Right lung (tissue), 5 donors: ENCODE data around the gene CEP85L. TPM values are rescaled to one million over a fixed set of nuclear protein-coding genes. Genes with fewer than 3 reads are reported as not detected.
A peak's percentile ranks its signal among the peaks of the same experiment; 100 is the strongest.

Source experiments
- DNase-seq, 2 donors: peaks; one replicate each; pipeline ENCODE4 v3.0.0-alpha.2; 2013
- polyA plus RNA-seq, 5 donors: library from polyadenylated mRNA; unstranded; fragments of 120-200 nt; gene quantifications; one replicate each; pipeline versions ENCODE4 v1.2.1 to v1.2.3, GENCODE V29; 2013; ENCODE audit warnings: inconsistent platforms in 1 of 5, low replicate concordance in 1 of 5; ENCODE audit not compliant: insufficient read length in 5 of 5, insufficient read depth in 1 of 5

Gene CEP85L
- polyA plus RNA-seq, 5 donors = 8.6 to 15.5 (median 11.9) TPM

DNA sequence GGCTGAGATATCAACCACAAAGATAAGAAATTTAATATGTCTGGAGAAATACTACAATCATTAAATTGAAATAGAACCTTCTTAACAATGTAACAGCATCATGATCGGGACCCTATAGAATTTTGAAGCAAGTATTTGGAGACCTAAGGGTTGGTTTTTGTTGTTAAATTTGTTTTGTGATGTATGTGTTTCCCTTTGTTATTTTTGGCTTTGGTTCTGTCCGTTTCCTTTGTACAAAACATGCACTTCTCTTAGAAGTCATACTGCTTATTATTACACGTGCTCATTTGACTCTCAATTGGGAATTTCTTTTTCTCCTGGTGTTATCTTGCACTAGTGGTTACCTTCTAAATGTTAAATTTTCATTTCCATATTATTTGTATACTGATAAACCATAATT lies 107.3 kb downstream of the CEP85L start:
- DNase-seq = no peak

DNA sequence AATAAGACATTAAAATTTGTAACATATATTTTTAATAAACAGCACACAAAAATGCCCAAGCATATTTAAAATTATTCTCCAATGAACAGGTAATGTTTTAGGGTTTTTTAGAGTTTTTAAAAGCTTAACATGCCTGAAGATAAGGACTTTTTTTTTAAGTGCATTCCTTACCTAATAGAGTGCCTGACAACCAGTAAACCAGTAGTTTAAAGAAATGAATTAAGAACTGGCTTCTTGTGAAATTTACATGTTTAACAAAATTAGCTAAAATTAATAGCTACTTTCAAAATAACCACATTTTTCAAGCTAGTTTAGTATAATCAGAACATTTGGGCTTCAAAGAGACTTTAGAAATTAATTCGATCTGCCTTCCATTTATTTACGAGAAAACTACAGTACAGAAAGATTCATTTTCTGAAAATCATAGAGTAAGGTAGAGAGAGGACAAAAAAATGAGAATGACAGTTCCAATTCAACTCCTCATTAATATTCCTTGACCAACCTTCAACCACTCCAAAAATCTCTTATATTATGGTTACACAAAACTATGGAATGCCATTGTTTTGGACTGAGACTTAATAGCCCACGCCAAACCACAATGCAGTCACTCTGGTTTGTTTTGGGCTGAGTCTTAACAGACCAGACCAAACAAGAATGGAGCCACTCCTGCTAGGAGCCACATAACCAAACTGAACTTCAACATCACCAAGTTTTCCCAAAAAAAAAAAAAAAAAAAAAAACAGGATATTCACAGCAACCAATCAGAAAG lies 109.0 kb downstream of the CEP85L start:
- DNase-seq = no peak

DNA sequence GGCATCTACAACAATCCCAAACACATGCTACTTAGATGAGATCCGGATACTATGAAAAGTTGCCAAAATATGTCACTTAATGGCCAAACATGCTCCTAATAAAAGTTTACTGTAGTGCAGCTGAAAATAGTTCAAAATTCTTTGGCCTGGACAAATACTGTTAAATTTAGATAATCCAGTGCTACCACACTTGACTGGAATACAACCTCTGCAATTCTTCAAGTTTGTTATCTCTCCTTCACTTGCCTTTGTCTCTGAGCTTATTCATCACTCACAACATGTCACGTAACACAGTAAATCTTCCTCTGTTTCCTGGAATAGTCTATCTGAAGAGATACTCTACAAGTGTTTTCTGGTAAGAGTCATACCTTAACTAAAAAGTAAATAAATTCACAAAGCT lies 113.8 kb downstream of the CEP85L start:
- DNase-seq = no peak

DNA sequence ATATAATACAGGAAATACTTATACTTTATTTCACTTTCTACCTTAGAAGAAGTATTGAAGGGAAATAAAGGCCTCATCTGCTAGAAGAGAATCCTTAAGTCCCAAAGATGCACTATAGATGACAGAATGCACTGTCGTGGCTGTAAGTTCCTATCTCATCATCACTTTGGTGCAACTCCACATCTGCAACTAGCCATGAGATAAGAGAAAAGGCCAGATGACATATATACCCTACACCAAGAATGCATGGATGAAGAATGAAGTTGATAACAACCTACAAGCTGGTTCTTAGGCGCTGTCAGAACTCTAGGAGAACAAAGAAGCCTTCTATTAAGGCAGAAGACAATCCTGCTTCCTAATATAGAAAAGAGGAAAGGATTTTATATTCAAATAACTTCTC lies 114.9 kb downstream of the CEP85L start:
- no peak for DNase-seq

DNA sequence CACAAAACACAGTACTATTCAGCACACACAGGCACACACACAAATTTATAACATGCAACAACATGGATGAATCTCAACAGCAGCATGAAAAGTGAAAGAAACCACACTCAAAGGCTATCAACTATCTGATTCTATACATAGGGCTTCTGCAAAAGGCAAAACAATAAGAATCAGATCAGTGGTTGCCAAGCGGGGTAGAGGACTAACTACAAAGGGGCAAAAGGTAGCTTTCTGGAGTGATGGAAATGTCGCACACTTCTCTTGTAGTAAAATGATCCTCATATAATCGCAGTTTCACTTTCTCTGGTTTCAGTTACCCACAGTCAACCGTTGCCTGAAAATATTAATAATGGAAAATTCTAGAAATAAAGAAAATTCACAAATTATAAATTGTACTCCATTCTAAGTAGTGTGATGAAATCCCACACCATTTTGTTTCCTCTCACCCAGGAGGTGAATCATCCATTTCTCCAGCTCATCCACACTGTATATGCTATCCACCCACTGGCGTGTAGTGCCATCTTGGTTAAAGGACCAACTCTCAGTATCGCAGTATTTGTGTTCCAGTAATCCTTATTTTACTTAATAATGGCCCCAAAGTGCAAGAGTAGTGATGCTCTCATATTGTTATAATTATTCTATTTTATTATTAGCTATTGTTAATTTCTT lies 116.1 kb downstream of the CEP85L start:
- no peak for DNase-seq

DNA sequence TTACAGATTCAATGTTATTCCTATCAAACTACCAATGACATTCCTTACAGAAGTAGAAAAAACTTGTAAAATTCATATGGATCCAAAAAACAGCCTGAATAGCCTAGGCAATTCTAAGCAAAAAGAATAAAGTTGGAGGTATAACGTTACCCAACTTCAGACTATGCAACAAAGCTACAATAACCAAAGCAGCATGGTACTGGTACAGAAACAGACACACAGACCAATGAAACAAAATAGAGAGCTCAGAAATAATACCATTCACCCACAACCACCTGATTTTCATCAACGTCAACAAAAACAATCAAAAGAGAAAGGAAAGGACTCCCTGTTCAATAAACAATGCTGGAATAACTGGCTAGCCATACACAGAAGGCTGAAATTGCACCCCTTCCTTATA lies 120.4 kb downstream of the CEP85L start:
- DNase-seq = no peak

DNA sequence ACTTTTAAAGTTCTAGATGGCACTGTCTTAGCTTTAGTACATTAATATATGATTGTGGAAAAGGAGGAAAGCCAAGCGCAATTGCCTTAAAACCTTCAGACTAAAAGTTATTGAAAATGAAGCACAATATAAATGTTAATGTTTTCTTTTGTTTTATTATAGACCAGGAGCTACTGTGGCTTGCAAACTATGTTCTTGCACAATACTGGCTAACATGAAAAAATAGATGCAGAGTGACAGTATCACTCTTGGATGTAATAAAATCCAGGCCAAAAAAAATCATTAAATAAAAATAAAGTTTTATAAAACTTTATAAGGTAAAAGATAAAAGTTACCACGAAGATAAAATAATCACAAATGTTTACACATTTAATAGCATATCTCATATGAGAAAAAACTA lies 121.6 kb downstream of the CEP85L start:
- no peak for DNase-seq

DNA sequence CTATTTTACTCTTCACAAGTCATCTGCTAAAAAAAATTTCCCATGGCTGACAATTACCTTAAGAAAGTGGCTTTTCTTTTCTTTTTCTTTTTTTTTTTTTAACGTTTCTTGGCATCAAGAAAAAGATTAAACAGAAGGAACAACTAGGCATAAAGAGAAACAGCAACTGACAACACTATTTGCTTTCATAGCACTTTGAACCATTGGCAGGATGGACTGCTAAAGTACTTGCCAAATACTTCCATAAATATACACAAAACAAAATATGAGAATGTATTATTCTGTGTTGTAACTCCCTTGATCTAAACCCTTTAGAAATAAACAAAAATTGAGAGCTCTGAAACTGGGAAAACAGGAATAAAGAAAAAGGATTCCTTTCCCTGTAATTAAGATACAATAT lies 123.3 kb downstream of the CEP85L start:
- DNase-seq = peak; percentile 54 to 63

DNA sequence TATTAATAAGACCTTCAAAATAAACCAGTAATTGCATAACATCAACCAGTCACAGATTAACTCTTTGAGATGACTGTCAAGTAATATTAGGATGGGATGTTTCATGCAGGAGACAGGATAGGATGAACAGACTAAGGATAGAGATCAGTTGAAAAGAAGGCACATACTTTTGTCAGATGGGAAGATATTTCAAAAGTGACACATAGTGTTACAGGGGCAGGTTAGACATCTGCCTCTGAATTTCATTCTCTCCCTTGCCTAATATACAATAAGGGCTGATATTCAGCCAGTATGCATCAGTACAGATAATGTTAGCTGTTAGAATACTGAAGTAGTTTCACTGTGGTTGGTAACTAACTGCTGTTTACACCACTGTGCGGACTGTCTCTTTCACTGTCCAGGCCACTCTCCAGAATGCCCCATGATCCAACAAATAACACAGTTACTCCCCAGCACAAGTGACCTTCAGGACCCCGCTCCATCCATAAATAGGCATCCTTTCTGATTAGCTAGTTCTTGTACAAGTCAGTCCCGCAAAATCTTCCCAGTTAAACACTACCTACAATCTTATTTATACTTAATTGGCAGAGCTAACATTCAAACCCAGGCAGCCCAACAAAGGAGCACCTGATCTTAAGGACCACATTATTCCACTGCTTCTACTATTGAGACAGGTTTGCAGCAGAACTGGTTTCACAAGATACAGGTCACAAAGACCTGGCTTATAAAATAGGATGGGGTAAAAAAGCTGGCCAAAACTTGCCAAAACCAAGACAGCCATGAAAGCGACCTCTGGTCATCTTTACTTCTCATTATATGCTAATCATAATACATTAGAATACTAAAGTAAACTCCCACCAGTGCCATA lies 125.2 kb downstream of the CEP85L start:
- DNase-seq = no peak

DNA sequence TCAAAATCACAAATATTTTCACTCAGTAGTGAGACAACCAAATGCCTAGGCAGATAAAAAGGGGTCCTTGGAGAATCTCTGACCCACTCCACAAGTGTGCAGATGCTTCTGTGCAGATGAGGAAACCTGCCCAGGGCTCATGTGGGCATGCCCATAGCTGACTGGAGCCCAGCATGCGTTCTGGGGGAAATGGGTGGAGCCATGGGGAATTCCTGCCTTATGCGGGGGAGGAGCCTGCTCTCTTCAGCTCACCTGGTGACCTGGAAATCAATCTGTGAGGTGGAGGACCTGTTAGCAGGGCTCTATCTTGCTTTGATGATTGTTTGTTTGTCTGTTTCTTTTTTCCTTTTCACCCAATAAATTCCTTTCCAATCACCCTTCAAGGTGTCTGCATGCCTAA lies 126.7 kb downstream of the CEP85L start:
- no peak for DNase-seq

DNA sequence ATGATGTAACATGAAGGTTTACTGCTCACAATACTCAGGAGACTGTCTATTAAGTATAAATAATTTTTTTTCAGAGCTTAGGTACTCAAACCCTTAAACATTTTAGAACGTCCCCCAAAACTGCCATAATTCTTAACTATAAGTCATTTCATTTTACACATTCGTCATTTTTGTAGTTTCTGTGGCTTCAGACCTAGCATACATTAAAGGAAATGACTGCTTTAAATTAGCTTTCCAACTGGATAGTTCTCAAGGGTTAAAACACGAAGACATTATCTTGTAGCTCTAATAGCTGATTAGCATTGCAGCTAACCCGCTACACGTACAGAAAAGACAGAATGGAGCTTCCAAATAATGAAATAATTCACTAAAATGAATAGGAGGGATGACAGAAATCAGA lies 128.2 kb downstream of the CEP85L start:
- DNase-seq = no peak

DNA sequence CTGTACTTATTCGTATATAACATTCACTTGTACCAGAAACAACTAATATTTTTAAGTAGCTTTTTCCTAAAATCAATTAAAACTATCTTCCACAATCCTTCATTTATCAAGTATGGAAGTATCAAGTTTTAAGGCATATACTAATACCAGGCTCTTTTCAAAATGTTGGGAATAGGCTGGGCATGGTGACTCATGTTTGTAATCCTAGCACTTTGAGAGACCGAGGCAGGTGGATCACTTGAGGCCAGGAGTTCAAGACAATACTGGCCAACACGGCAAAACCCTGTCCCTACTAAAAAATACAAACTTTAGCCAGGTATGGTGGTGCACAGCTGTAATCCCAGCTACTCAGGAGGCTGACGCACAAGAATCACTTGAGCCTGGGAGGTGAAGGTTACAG lies 129.0 kb downstream of the CEP85L start:
- no peak for DNase-seq

DNA sequence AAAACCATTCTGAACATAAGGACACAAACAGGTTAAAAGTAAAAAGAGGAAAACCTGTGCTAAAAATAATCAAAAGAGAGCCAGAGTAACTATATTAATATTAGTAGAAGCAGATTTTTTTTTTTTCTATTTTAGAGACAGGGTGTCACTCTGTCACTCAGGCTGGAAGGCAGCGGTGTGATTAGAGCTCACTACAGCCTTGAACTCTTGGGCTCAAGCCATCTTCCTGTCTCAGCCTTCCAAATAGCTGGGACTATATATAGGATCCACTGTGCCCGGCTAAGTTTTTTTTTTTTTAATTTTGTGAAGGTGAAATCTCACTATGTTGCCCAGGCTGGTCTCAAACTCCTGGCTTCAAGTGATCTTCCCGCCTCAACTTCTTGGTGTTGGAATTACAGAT lies 136.7 kb downstream of the CEP85L start:
- DNase-seq = no peak

DNA sequence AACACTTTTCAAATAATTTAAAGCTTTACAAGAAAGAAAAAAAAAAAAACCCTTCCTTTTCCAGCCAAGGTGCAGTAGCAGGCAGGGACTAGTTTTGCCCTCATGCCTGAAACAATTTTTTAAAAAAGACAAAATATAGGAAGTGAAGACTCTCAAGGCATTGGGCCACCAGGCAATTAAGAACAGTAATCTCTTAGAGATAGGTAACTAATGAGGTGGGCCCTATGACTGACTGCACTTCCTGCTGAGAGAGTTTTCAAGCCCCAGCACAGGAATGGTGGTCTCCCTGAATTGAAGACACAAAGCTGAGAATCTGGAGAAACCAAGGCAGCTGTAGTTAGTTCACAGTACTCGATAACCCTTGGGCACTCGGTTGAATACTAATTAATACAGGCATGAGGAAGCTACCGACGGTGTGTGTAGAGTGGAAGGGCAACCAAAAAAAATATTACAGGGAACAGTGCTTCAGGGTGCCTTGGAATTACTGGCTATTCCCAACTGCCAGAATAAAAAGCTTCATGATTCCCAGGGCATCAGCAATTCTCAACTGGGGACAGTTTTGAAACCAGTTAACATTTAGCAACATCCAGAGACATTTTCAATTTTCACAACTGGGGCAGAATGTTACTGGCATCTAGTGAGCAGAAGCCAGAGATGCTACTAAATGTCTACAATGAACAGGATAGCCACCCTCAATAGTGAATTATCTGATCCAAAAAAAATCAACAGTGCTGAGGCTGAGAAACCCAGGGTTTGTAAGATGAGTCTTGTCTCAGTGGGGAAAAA lies 139.3 kb downstream of the CEP85L start:
- no peak for DNase-seq

DNA sequence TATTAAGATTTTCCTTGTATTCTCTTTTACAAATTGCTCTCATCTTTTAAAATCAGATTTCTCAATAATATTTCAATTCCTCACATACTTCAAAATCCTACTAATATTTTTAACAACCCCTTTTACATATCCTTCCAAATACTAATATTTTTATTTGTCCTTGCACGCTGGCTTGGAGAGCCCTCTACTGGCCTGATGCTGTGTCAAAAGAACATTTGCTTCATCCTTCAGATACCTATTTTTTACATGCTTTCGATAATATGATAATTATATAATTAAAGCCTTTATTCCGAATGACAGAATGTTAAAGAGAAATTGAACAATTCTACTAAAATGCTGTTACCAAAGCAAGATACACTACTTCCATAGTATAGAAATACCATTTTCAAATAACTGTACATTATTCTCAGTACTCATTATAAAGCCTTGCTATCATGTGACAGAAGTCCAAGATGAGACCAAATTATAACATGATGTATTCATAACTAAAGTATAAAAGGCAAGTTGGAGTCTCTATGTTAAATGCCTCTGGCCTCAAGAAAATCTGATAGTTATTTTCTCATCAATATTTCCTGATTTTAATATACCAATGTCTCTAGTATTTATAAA lies 142.3 kb downstream of the CEP85L start:
- DNase-seq = no peak

DNA sequence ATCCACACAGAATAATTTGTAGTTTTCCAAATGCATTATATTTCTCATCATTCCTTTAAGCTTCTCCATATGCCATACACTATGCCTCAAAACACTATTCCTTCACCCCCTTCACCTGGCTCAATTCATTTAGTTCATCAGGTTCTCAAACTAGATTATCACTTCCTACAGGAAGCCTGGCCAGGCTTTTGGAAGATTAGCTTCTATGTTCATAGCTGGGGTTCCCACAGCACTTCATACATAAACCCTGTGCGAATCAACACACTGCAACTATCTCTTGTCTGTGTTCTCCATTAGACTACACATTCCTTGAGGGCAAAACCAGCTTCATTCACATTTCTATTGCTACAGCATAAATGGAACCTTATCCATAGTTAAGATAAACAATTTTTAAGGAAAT lies 143.8 kb downstream of the CEP85L start:
- no peak for DNase-seq

DNA sequence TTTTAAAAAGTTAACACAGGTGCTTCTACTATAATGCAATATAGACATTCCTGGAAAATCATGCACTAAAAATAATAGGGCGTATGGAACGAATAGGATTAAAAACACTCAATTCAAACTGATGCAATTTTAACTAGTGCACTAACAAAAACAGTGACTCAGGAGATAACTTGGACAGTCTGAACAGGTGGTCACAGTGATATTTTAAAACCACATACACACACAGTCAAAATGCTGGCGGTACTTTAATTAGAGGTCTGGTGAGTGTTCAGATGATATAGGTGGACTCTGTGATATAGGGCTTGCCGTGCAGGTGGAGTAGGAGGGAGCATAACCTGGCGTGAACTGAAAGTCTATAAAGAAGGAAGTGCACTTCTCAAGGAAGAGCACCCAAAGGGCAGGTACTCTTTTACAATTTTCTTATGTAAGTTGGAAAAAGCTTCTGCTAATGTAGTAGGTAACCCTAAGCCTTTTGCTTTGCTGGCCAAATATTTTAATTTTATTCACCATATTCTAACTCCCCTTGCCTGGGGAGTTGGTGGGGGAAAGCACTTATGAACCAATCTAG lies 145.2 kb downstream of the CEP85L start:
- no peak for DNase-seq

DNA sequence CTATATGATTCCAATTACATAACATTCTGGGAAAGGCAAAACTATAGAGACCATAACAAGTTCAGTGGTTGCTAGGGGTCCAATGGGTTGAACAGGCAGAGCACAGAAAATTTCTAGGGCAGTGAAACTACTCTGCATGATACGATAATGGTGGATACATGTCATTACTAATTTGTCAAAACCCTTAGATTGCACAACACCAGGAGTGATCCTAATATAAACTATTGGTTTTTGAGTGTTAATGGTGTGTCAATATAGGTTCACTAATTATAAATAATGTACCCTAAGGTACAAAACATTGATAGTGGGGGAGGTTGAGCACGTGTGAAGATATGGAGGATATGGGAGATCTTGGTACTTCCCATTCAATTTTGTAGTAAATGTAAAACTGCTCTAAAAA lies 145.7 kb downstream of the CEP85L start:
- DNase-seq = no peak

DNA sequence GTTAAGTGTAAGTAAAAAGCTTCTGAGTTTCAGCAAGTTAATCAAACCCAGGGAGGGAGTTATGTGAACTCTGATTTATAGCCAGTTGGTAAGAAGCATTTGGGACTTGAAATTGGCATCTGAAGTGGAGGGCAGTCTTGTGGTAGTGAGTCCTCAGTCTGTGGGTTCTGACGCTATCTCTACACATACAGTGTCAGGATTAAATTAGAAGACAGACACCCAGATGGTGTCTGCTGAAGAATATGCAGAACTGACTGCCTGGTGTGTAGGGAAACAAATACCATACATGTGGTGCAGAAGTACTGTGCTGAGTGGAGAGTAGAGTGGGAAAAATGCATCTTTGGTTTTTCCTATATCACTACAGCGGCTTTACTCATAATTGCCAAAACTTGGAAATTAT lies 146.8 kb downstream of the CEP85L start:
- DNase-seq = no peak

DNA sequence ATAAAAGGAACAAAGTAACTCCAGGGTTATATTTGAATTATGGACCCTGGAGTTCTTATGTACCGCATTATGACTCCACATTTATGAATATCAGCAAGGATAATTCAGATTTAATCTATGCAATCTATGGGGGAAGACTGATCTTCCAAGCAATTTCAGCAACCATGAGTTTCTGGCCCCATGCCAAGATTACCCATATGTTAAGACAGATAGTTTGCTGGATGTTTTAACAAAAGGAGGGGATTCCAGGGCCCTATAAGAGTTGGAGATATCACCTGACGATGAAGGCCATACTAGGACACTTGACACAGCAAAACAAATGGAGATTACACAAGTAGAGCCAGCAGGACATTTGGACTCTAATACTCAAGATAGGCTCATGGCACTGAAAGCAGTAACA lies 149.2 kb downstream of the CEP85L start:
- DNase-seq = no peak

DNA sequence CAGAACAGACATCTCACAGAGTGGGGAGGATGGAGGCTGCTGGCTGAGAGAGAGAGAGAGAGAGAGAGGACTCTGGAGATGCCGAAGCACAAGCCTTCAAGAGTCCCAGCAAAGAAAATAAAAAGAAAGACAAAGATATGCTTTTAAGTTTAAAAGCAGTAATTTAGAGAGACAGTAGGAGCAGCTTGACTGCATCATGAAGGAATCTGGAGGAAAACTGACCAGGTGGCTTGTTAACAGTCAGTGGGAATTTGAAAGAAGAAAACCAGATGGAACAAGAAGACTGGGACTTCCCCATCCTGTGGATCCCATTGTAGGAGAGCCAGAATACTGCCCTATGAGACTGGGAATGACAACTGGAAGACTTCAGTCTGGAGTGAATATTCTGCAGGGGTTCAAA lies 149.6 kb downstream of the CEP85L start:
- no peak for DNase-seq
